ENCODE measurements around the gene ANO5.
A peak's percentile ranks its signal among the peaks of the same experiment; 100 is the strongest.
"Not testable (repeated sequence)": the region's sequence is repeated elsewhere in the genome, so short reads cannot be mapped to it uniquely, and the experiment has no call there.

Gene ANO5

DNA sequence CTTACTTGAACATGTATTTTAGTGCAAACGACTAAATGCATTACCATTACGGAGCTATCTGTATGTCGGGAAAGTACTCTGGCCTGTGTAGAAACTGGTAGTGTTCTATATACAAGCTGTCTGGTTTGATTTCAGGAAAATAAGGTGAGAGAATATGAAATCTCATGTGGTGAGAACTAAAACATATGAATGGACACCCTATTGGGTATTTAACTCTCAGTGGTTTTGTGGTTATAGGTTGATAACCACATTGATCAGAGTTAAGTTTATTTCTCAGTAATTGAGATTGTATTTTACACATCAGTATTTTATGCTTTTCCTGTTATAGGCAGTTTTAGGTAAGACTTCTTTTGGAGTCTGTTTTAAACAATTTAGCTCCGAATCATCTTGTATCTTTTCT, 10.4 kb downstream of the ANO5 start:
- no peak for DNase-seq

DNA sequence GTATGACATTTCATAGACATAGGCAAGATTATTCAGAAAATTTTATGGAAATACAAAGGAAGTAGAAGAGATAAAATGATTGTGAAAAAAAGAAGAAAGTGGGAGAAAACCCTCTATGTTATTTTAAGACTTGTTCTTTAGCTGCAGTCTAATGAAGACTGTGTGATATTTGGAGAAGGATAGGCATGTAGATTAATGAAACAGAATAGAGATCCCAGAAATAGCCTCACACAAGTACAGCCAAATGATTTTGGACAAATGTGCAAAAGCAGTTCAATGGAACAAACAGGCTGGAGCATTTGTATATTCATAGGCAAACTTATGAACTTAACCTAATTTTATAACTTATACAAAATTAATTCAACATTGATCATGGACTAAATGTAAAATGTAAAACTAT, 14.3 kb downstream of the ANO5 start:
- no peak for DNase-seq

DNA sequence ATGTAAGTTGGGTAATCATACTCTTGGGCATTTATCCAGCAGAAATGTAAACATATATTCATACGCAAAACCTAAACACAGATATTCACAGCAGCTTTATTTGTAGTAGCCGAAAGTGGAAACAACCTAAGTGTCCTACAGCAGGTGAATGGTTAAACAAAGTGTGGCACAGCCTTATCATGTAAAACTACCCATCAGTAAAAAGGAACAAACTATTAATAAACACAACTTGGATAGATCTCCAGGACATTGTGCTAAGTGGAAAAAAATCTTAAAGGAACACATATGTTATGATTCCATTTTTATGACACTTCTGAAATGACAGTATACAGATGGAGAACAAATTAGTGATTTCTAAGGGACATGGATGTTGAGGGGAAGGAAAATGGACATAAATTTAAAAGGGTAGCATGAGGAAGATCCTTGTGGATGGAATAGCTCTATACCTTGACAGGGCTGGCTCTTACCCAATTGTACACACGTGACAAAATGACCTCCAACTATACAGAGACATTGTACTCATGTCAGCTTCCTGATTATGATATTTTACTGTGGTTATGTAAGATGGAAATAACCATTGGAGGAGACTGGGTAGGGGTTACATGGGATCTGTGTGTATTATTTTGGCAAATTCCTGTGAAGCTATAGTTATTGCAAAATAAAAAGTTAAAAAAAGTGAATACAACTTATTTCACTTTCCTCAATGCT, 15.4 kb downstream of the ANO5 start:
- no peak for DNase-seq

DNA sequence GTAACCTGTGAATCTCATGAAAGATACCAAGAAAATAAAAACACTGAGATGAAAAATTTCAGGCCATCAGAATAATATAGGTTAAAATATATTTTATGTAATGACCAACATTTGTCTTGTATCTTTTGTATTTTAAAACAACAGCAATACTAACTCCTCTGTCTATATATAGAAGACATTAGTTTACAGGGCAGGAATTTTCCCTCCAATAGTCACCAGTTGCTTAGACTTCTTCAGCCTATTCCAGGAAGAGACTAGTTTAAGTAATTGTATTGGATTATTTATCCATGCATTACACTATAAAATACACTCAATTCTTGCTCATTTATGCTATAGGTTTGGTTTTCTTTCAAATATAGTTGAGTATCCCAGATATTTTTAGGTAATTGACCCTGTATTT, 24.1 kb downstream of the ANO5 start:
- DNase-seq = no peak

- no peak for DNase-seq
Measured at GRCh38 chr11:22221143-22221542, 28.3 kb downstream of the ANO5 start.

GRCh38 chr11:22225190-22225589, 32.3 kb downstream of the ANO5 start:
- no peak for DNase-seq

DNA sequence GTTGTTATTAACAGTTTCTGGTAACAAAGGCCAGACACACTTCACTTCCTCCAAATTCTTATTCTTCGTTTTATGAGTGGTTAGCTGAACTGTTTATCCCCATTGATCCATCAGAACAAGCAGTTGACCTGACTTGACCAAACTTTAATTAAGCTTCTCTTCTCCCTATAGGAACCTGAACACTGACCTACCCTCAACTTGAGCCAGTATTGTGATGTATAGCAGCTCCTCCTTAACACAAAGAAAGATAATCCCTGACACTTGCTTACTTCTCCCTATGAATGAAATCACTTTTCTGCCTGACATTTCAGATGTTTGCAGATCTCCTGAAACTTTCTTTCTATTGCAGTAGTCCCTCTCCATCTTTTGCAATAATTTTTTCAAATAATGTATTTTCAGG, 41.9 kb downstream of the ANO5 start:
- no peak for DNase-seq

DNA sequence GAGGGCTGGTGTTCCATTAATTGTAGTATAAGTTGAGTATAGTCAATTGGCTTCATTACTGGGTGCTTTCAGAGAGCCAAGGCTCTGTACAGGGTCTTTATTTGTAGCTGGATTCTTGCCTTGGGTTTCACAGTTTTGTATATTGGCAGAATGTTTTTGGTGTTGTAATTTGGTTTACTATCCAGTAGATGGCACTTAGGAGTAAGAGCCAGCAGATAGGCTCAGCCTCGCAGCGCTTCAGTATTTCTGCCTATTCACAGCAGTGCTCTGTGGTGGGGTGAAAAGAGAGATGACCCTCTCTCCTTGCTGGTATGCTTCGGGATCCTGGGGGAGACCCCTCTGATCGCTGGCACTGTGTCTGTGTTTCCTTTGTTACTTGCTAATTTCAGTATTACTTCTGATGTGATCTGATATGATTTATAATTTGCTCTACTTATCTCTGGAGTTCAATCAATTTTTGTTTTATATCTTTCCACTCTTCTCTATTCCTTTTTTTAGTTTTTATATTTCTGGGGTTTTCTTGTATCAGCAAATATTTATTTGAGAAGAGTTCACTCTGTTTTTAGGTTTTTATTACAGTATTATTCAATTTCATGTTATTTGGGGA, 52.2 kb downstream of the ANO5 start:
- peak; percentile 3 for DNase-seq

- DNase-seq = no peak
Measured at GRCh38 chr11:22246992-22247391, 54.1 kb downstream of the ANO5 start.

- no peak for DNase-seq
Measured at GRCh38 chr11:22249871-22250270, 57.0 kb downstream of the ANO5 start.

DNA sequence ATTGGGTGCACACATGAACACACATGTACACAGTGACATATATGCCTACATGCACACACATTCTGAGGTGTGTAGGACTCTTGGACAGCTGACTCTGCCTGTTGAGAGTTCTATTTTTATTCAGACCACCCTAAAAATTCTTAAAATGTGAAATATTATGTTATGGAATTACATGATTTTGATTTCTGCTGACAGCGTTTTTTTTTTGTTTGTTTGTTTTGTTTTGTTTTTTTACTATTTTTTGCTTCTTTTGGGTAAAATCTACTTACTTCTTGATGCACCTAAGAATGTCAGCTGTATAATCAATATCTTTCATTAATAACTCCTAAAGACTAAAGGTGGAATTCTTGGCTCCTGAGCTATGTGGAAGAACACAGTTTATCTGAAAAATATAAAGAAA, 64.0 kb downstream of the ANO5 start:
- no peak for DNase-seq

GRCh38 chr11:22263613-22264012, 70.7 kb downstream of the ANO5 start:
- no peak for DNase-seq

DNA sequence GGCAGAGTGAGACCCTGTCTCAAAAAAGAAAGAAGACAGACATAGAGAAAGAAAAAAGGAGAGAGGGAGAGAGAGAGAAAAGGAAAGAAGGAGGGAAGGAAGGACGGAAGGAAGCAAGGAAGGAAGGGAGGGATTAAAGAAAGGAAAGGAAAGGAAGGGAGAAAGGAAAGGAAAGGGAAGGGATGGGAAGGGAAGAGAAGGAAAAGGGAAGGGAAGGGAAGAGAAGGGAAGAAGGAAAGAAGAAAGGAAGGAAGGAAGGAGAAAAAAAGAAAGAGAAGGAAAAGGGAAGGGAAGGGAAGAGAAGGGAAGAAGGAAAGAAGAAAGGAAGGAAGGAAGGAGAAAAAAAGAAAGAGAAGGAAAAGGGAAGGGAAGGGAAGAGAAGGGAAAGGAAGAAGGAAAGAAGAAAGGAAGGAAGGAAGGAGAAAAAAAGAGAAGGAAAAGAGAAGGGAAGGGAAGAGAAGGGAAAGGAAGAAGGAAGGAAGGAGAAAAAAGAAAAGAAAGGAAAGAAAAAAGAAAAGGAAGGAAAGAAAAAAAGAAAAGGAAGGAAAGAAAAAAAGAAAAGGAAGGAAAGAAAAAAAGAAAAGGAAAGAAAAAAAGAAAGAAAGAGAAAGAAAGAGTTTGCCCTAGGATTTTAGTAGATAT, 76.2 kb downstream of the ANO5 start:
- not testable (repeated sequence) for DNase-seq

DNA sequence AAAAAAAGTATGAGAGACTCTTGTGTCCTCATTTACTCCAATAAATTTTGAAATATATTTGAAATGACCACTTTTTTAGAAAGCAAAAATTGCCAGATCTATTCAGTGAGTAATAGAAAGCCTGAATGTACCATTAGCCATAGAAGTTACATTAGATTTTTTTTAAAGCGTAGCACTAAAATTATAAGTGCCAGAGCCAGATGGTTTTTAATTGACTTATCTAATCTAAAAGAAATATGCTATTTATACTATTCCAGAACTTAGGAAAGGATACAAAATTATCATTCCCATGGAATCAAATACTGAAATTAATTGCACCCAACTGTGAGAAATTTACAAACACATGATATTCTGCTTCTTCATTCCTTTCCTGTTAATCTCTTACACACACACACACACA, 80.9 kb downstream of the ANO5 start:
- no peak for DNase-seq

GRCh38 chr11:22275600-22275999, 82.7 kb downstream of the ANO5 start:
- no peak for DNase-seq

GRCh38 chr11:22276535-22276934, 83.7 kb downstream of the ANO5 start:
- no peak for DNase-seq

- DNase-seq = not testable (repeated sequence)
Measured at GRCh38 chr11:22284991-22285390, 92.1 kb downstream of the ANO5 start.

- no peak for DNase-seq
Measured at GRCh38 chr11:22302368-22302767, 109.5 kb downstream of the ANO5 start.

DNA sequence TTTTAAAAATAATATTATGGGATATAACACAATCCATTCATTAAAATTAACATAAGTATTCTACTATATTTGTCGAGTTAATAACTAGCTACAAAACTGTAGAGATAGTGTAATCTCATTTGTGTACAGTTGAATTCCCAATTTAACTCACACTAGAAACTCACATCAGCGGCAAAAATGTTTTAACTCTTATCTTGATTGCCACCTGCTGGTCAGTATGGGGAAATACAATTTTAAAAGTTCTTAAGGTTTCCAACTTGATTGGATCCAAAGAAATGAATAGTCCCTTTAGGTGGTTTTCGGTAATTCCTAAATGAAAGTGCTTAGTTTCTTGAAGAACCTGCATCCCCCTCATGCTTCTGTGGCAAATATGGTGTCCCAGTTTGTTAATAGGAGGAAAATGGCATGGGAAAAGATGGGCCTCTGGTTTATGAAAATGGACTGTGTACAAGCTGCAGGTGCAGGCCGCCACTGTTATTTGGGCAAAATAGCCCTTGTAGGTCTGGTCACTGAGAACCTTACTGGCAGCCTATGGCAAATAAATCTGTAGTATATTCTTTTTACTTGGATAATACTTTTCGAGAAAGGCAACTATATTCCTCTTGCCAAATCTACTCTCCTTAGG, 111.6 kb downstream of the ANO5 start:
- DNase-seq = peak; percentile 1

- DNase-seq = no peak
Measured at GRCh38 chr11:22317656-22318055, 124.8 kb downstream of the ANO5 start.

DNA sequence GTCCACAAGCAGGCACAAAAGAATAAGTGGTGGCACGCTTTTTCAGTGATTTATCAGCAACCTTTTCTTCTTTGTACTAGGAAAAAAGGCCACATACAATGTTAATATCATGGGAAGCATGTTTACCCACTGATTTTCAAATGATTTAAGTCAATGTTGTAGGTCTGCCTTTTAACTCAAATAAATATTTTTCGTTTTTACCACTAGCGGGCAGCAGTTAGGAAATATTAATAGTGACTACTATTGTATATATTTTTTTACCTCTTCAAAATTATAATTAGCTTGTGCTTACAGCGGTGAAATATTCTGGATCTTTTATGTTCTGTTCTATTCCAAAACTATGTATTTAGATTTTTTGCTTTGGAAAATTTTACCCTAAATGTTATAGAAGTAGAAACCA, 138.9 kb downstream of the ANO5 start:
- DNase-seq = no peak
